K562 (cell line): ENCODE results near the gene TMEM120A. TPM values are rescaled to one million over a fixed set of nuclear protein-coding genes. Genes with fewer than 3 reads are reported as not detected.

Experiments used
- ATAC-seq: fragments of 200-7000 bp; cut with Tn5 transposase; 3 replicates; pipeline ENCODE4 v1.9.1; 2020; ENCODE audit warnings: moderate library complexity
- BruUV-seq: library from RNA; stranded (reverse); fragments of 400-500 nt; replicated peaks from 2 replicates; lab custom pipeline; 2021; lab: Mats Ljungman, UMichigan
- CTCF ChIA-PET: fragments of 300-600 bp; formaldehyde crosslinking; extraction: SDS; loops from one replicate; lab custom pipeline; 2021; ENCODE audit warnings: low intra/inter-chr PET ratio; lab: Yijun Ruan, JAX
- POLR2A ChIA-PET: fragments of 300-600, 350-650 bp; sonication (Branson Sonifier 250); formaldehyde crosslinking; extraction: SDS; loops from one replicate; lab custom pipeline; 2021; ENCODE audit warnings: antibody characterized with exemption, inconsistent platforms; lab: Yijun Ruan, JAX
- DNase-seq, 4 experiments: peaks; one replicate each; pipeline versions ENCODE4 v3.0.0 to v3.0.0-alpha.2; 2011 to 2018; ENCODE audit warnings: low spot score in 3 of 4, mixed read lengths in 3 of 4; ENCODE audit errors: extremely low read depth in 1 of 4
- FAIRE-seq: peaks from 2 replicates; lab custom pipeline; 2011; peaks lifted over from hg19 to GRCh38; lab: Jason Lieb, UNC
- H2AFZ ChIP-seq: 2 replicates; pipeline ENCODE4 v1.6.0; 2011; ENCODE audit warnings: low read depth, low read length, control low read depth, inconsistent platforms
- H3K27ac ChIP-seq: fragments of 200-600 bp; 3 replicates; pipeline ENCODE4 v1.8.0; 2011; ENCODE audit warnings: low read depth, mild to moderate bottlenecking, control low read depth, inconsistent platforms, low read length, moderate library complexity, mixed read lengths; ENCODE audit errors: extremely low read depth
- H3K27me3 ChIP-seq, 2 experiments: fragments of 300-600 bp in 1 of 2; 2 replicates in 1 of 2; 3 replicates in 1 of 2; pipeline versions ENCODE4 v1.6.0 to v1.8.0; 2011; ENCODE audit warnings: inconsistent platforms in 2 of 2, low read length in 2 of 2, mild to moderate bottlenecking in 1 of 2, mixed read lengths in 1 of 2, moderate library complexity in 1 of 2; ENCODE audit not compliant: control insufficient read depth in 2 of 2, insufficient read depth in 2 of 2
- H3K36me3 ChIP-seq: fragments of 300-600 bp; 3 replicates; pipeline ENCODE4 v1.8.0; 2011; ENCODE audit warnings: mild to moderate bottlenecking, low read length, inconsistent platforms; ENCODE audit not compliant: control insufficient read depth, insufficient read depth
- H3K4me1 ChIP-seq, 2 experiments: fragments of 200-600 bp in 1 of 2; replicated peaks in 1 of 2; 2 replicates in 1 of 2; 3 replicates in 1 of 2; pipeline versions ENCODE4 v1.5.1 to v1.8.0; 2011; ENCODE audit warnings: inconsistent platforms in 2 of 2, low read length in 2 of 2, mild to moderate bottlenecking in 1 of 2, mixed read lengths in 1 of 2, moderate library complexity in 1 of 2; ENCODE audit not compliant: control insufficient read depth in 2 of 2, insufficient read depth in 2 of 2
- H3K4me2 ChIP-seq: 2 replicates; pipeline ENCODE4 v1.6.1; 2011; ENCODE audit warnings: low read length, control low read depth, inconsistent platforms, mixed read lengths; ENCODE audit not compliant: insufficient read depth
- H3K4me3 ChIP-seq: fragments of 200-600 bp; sonication (generic), shearing (Covaris generic); 2 replicates; pipeline ENCODE4 v1.5.1; 2016; ENCODE audit warnings: control low read depth, inconsistent platforms
- H3K79me2 ChIP-seq: fragments of 200-600 bp; 3 replicates; pipeline ENCODE4 v1.8.0; 2011; ENCODE audit warnings: low read length, inconsistent platforms; ENCODE audit not compliant: control insufficient read depth, insufficient read depth
- H3K9ac ChIP-seq, 2 experiments: 2 replicates each; pipeline versions ENCODE4 v1.6.0 to v1.6.1; 2011; ENCODE audit warnings: low read depth in 2 of 2, low read length in 2 of 2, control low read depth in 1 of 2, inconsistent platforms in 1 of 2, mild to moderate bottlenecking in 1 of 2, mixed read lengths in 1 of 2; ENCODE audit not compliant: insufficient read depth in 1 of 2
- H3K9me1 ChIP-seq: one replicate; pipeline ENCODE4 v1.6.0; 2011; ENCODE audit warnings: inconsistent platforms, mild to moderate bottlenecking, low read length, moderate library complexity; ENCODE audit not compliant: control insufficient read depth, insufficient read depth
- H3K9me3 ChIP-seq: replicated peaks from 2 replicates; pipeline ENCODE4 v1.5.1; 2011; ENCODE audit warnings: low read depth, low read length, inconsistent platforms; ENCODE audit not compliant: control insufficient read depth, insufficient read depth
- H4K20me1 ChIP-seq: replicated peaks from 2 replicates; pipeline ENCODE4 v1.6.1; 2011; ENCODE audit warnings: low read length, inconsistent platforms, mixed read lengths; ENCODE audit not compliant: control insufficient read depth, insufficient read depth
- BRF2 ChIP-seq: IDR thresholded peaks from 3 replicates; pipeline ENCODE4 v1.6.1; 2011; ENCODE audit warnings: borderline replicate concordance, mild to moderate bottlenecking; ENCODE audit not compliant: insufficient read length, insufficient read depth
- C11orf30 ChIP-seq: fragments of 450-650 bp; IDR thresholded peaks from 2 replicates; pipeline ENCODE4 v1.6.1; 2016; ENCODE audit warnings: low read depth, mild to moderate bottlenecking
- DIDO1 ChIP-seq: fragments of 450-650 bp; IDR thresholded peaks from 2 replicates; pipeline ENCODE4 v1.6.1; 2016; ENCODE audit warnings: low read depth, missing biosample characterization, missing genetic modification characterization
- FOS ChIP-seq: IDR thresholded peaks from 3 replicates; pipeline ENCODE4 v1.6.1; 2011; ENCODE audit not compliant: insufficient read length; ENCODE audit errors: extremely low read depth
- MCM2 ChIP-seq: fragments of 450-650 bp; IDR thresholded peaks from 2 replicates; pipeline ENCODE4 v1.6.1; 2017; ENCODE audit warnings: low read depth, mild to moderate bottlenecking
- PREB ChIP-seq: sonication (generic); formaldehyde crosslinking; IDR thresholded peaks from 2 replicates; pipeline ENCODE4 v1.8.1; 2023; ENCODE audit warnings: mild to moderate bottlenecking, missing genetic modification reagents
- RAD51 ChIP-seq: fragments of 450-650 bp; IDR thresholded peaks from 2 replicates; pipeline ENCODE4 v1.7.1; 2016; ENCODE audit warnings: low read depth, mild to moderate bottlenecking, borderline replicate concordance
- SAFB ChIP-seq: fragments of 200-400 bp; formaldehyde crosslinking; IDR thresholded peaks from 2 replicates; pipeline ENCODE4 v1.6.1; 2017; ENCODE audit warnings: low read depth, low read length, borderline replicate concordance
- SIN3B ChIP-seq: fragments of 450-650 bp; IDR thresholded peaks from 2 replicates; pipeline ENCODE4 v1.6.1; 2017; ENCODE audit warnings: low read depth, mild to moderate bottlenecking, moderate library complexity
- THRB ChIP-seq: fragments of 450-650 bp; formaldehyde crosslinking; conservative IDR thresholded peaks from 2 replicates; pipeline ENCODE4 v1.4.0; 2022; ENCODE audit warnings: mild to moderate bottlenecking, missing genetic modification characterization
- TRIM28 ChIP-seq: fragments of 450-650 bp; IDR thresholded peaks from 2 replicates; pipeline ENCODE4 v1.6.1; 2017
- YY1 ChIP-seq, 3 experiments: IDR thresholded peaks; 2 replicates each; pipeline ENCODE4 v1.6.1; 2011; ENCODE audit warnings: low read length in 2 of 3, mild to moderate bottlenecking in 2 of 3, moderate library complexity in 2 of 3, borderline replicate concordance in 1 of 3, control low read depth in 1 of 3, low read depth in 1 of 3; ENCODE audit not compliant: insufficient read depth in 3 of 3, insufficient replicate concordance in 2 of 3, control insufficient read depth in 1 of 3, insufficient read length in 1 of 3; ENCODE audit errors: extremely low read depth in 1 of 3
- ZBTB7A ChIP-seq: IDR thresholded peaks from 2 replicates; pipeline ENCODE4 v1.6.1; 2011; ENCODE audit warnings: low read depth, mild to moderate bottlenecking, low read length, moderate library complexity, borderline replicate concordance; ENCODE audit not compliant: control insufficient read depth
- ZNF280A ChIP-seq: fragments of 450-650 bp; IDR thresholded peaks from 2 replicates; pipeline ENCODE4 v1.6.1; 2018; ENCODE audit warnings: mild to moderate bottlenecking, low read depth; ENCODE audit not compliant: partially characterized antibody
- WGBS: fragments of 100-300 bp; shearing (Covaris generic); methylation state at CpG from one replicate; pipeline ENCODE4 v1.1.6; 2016; ENCODE audit warnings: low coverage, mixed read lengths; ENCODE audit not compliant: insufficient coverage; ENCODE audit errors: missing lambda C conversion rate; 5-methylcytosine and 5-hydroxymethylcytosine counted together
- in situ Hi-C: fragments of 300-500 bp; cut with MboI; formaldehyde crosslinking; loops from 4 replicates; pipeline ENCODE4 v1.15.0; 2018; ENCODE audit warnings: inconsistent platforms, mixed read lengths
- intact Hi-C: fragments of 100-400 bp; cut with micrococcal nuclease; formaldehyde crosslinking; loops from 2 replicates; pipeline ENCODE4 v1.14.2; 2022
- polyA plus RNA-seq, 8 experiments: library from polyadenylated mRNA; depleted of rRNA in 4 of 8; stranded (reverse) in 5 of 8; unstranded in 3 of 8; fragments of >200 nt; fragmentation: Nextera tagmentation in 2 of 8; fragmentation: Illumina TruSeq in 1 of 8; extraction: Ambion mirVana in 2 of 8; extraction: Trizol in 1 of 8; gene quantifications; 2 replicates each; pipeline versions ENCODE4 v1.2.1 to v1.2.3, GENCODE V29; 2011 to 2014; ENCODE audit warnings: inconsistent platforms in 1 of 8, missing spikeins in 1 of 8
- total RNA-seq, 7 experiments: library from RNA; depleted of rRNA in 6 of 7; stranded (reverse); fragments of >200 nt in 6 of 7; fragmentation: Illumina TruSeq in 2 of 7; extraction: Trizol in 2 of 7; gene quantifications; 2 replicates each; pipeline versions ENCODE4 v1.2.1 to v1.2.3, GENCODE V29; 2011 to 2021; ENCODE audit warnings: low replicate concordance in 1 of 7

The TMEM120A gene
- total and polyA plus RNA-seq, 9 of the 15 experiments (the other 6 are each of a cell fraction or from before 2014, with no cell fraction given) = 2.3 to 90.2 (median 22.9) TPM

- H3K36me3 ChIP-seq = peaks cover 5% of the 10 kb centered on the region; the same call in 2 of the 3 replicates
- H4K20me1 ChIP-seq = no peaks in the 10 kb centered on the region
- H3K4me1 ChIP-seq = peaks cover 12 to 18% of the 10 kb centered on the region in 2 experiments; a peak in 4 of 5 replicates
- no peaks in the 10 kb centered on the region for H3K9me1 ChIP-seq
- H3K9me3 ChIP-seq = peaks cover 3% of the 10 kb centered on the region; the same call in 1 of the 2 replicates
- ATAC-seq (peak; percentile 94), DNase-seq (peak; percentile 70 to 90 (median 79)), FAIRE-seq (peak; percentile 99)
- peak overlapping the region; percentile 46 to 82 for H3K9ac ChIP-seq
- in situ Hi-C loops (no loop called here), intact Hi-C loops (no loop called here)
- peaks cover 46% of the 10 kb centered on the region for H3K79me2 ChIP-seq
- no peak overlapping the region for H3K4me3 ChIP-seq
- H2AFZ ChIP-seq = peak overlapping the region; percentile 34; the same call in 1 of the 2 replicates
- CTCF ChIA-PET = no interaction called here
- H3K27me3 ChIP-seq = no peaks in the 10 kb centered on the region
- H3K4me2 ChIP-seq = peak overlapping the region; percentile 59; the same call in 1 of the 2 replicates
- POLR2A ChIA-PET = interaction anchor here (0.6 to 1.8 kb wide), 9 partner anchors 9 to 53 kb away, joined by 3 to 8 read pairs (median 4); partner anchors contain the start of gene POR
- no TSS peak for BruUV-seq
- 41% methylated on average over 15 of the region's 15 CpGs for WGBS
- peak overlapping the region; percentile 79; the same call in 2 of the 3 replicates for H3K27ac ChIP-seq
- TF ChIP-seq YY1 (IDR thresholded peaks at IDR 0.05; ENCODE audit: borderline replicate concordance in 1 of 3, control insufficient read depth in 1 of 3, extremely low read depth in 1 of 3, insufficient read depth in 3 of 3, insufficient read length in 1 of 3, insufficient replicate concordance in 2 of 3, low read depth in 1 of 3, low read length in 2 of 3) (peak in 1 of 3 experiments; percentile 33), THRB (0 out of 2 replicates have a peak, but pooled peaks have one; percentile 4), DIDO1 (0 out of 2 replicates have a peak, but pooled peaks have one; percentile 30), TRIM28 (peak; percentile 80; the same call in 1 of the 2 replicates), C11orf30 (peak; percentile 100), ZBTB7A (peak; percentile 30; the same call in 1 of the 2 replicates), RAD51 (peak; percentile 83), SAFB (no peak), MCM2 (no peak), BRF2 (no peak), FOS (no peak), ZNF280A (no peak), SIN3B (no peak), PREB (CRISPR knock-in tag) (no peak)
Observed at GRCh38 chr7:75937958-75938786, 56.2 kb downstream of the TMEM120A start.
